Fibroblast of lung (primary cell): ENCODE results near the gene OSBPL1A. TPM values are rescaled to one million over a fixed set of nuclear protein-coding genes. Genes with fewer than 3 reads are reported as not detected.

Source experiments
- DNase-seq, 2 donors: peaks; one replicate each; pipeline versions ENCODE4 v3.0.0 to v3.0.0-alpha.2; 2010; ENCODE audit warnings: low read depth in 2 of 2
- H2AFZ ChIP-seq: 2 replicates; pipeline ENCODE4 v1.5.1; 2012; ENCODE audit warnings: low read length, control low read depth, inconsistent platforms
- H3K27ac ChIP-seq: 2 replicates; pipeline ENCODE4 v1.5.1; 2011; ENCODE audit warnings: low read length, control low read depth; ENCODE audit not compliant: insufficient read depth
- H3K27me3 ChIP-seq: 2 replicates; pipeline ENCODE4 v1.5.1; 2011; ENCODE audit warnings: mild to moderate bottlenecking, low read length; ENCODE audit not compliant: control insufficient read depth, insufficient read depth
- H3K36me3 ChIP-seq: 2 replicates; pipeline ENCODE4 v1.5.1; 2011; ENCODE audit warnings: low read length; ENCODE audit not compliant: control insufficient read depth, insufficient read depth
- H3K4me1 ChIP-seq: 2 replicates; pipeline ENCODE4 v1.5.1; 2011; ENCODE audit warnings: low read length; ENCODE audit not compliant: control insufficient read depth, insufficient read depth; ENCODE audit errors: extremely low read depth
- H3K4me2 ChIP-seq: 2 replicates; pipeline ENCODE4 v1.5.1; 2011; ENCODE audit warnings: low read length, control low read depth; ENCODE audit not compliant: insufficient read depth; ENCODE audit errors: extremely low read depth
- H3K4me3 ChIP-seq, 4 experiments: fragments of 200-600 bp in 1 of 4; sonication (generic) in 1 of 4; replicated peaks in 1 of 4; 2 replicates each; pipeline ENCODE4 v1.5.1; 2011 to 2016; ENCODE audit warnings: low read length in 4 of 4, low read depth in 3 of 4, mild to moderate bottlenecking in 3 of 4, control low read depth in 2 of 4, inconsistent platforms in 1 of 4, mixed read lengths in 1 of 4; ENCODE audit not compliant: insufficient read depth in 1 of 4; ENCODE audit errors: control extremely low read depth in 1 of 4
- H3K79me2 ChIP-seq: 2 replicates; pipeline ENCODE4 v1.5.1; 2012; ENCODE audit warnings: mild to moderate bottlenecking, low read length, inconsistent platforms; ENCODE audit not compliant: control insufficient read depth, insufficient read depth
- H3K9ac ChIP-seq: 2 replicates; pipeline ENCODE4 v1.5.1; 2011; ENCODE audit warnings: mild to moderate bottlenecking, low read length, control low read depth; ENCODE audit not compliant: insufficient read depth
- H3K9me3 ChIP-seq: 2 replicates; pipeline ENCODE4 v1.5.1; 2012; ENCODE audit warnings: low read depth, low read length; ENCODE audit not compliant: control insufficient read depth, insufficient read depth
- H4K20me1 ChIP-seq: 2 replicates; pipeline ENCODE4 v1.5.1; 2011; ENCODE audit warnings: low read length; ENCODE audit not compliant: control insufficient read depth, insufficient read depth; ENCODE audit errors: extremely low read depth
- EZH2 ChIP-seq: IDR thresholded peaks from 2 replicates; pipeline ENCODE4 v1.5.1; 2012; ENCODE audit warnings: low read length, control low read depth, mild to moderate bottlenecking; ENCODE audit errors: missing control alignments
- polyA plus RNA-seq, 2 donors: library from polyadenylated mRNA; depleted of rRNA in 1 of 2; stranded (reverse) in 1 of 2; unstranded in 1 of 2; fragments of >200 nt; gene quantifications; 2 replicates each; pipeline ENCODE4 v1.2.1, GENCODE V29; 2011 to 2012; ENCODE audit warnings: missing spikeins in 1 of 2
- total RNA-seq: library from RNA; depleted of rRNA; stranded (reverse); fragments of >200 nt; gene quantifications from 2 replicates; pipeline ENCODE4 v1.2.1, GENCODE V29; 2014
- TF ChIP-seq, protein P1 (sequence below), 2 donors: IDR thresholded peaks in 1 of 2; conservative IDR thresholded peaks in 1 of 2; 1 replicate in 1 of 2; 2 replicates in 1 of 2; pipeline ENCODE4 v1.5.1; 2011 to 2012; ENCODE audit warnings: low read length in 2 of 2, control low read depth in 1 of 2, inconsistent platforms in 1 of 2, low read depth in 1 of 2, mild to moderate bottlenecking in 1 of 2

OSBPL1A gene
- total and polyA plus RNA-seq, 2 donors (not counting 1 experiment from before 2014, with no cell fraction given) = 67.5 to 73.3 TPM

DNA sequence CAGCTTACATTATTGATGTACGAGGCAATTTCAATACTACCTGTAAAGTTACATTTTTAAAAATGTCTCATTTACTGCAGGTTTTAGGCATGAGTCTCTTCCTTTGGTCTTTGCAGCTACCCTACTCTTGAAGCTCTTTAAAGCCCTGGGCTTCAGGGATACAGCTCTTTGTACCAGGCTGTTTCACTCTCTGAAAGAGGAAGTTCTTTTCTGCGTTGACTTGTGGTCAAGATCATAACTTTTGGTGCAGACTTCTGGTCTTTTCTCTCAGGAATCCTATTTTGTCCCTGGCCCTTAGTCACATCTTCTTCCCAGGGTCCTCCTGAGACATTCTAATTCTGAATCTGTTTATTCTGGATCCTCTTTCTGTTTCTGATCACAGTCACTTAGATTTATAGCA, 46.2 kb upstream of the OSBPL1A start:
- Histone ChIP-seq H3K4me3 (no peak overlapping the region), H3K79me2 (no peaks in the 10 kb centered on the region), H2AFZ (no peak overlapping the region), H3K4me2 (no peak overlapping the region), H3K27me3 (no peaks in the 10 kb centered on the region), H3K27ac (no peak overlapping the region), H3K9ac (no peak overlapping the region), H4K20me1 (no peaks in the 10 kb centered on the region), H3K4me1 (no peaks in the 10 kb centered on the region), H3K9me3 (no peaks in the 10 kb centered on the region), H3K36me3 (no peaks in the 10 kb centered on the region)
- TF ChIP-seq, protein P1, sequence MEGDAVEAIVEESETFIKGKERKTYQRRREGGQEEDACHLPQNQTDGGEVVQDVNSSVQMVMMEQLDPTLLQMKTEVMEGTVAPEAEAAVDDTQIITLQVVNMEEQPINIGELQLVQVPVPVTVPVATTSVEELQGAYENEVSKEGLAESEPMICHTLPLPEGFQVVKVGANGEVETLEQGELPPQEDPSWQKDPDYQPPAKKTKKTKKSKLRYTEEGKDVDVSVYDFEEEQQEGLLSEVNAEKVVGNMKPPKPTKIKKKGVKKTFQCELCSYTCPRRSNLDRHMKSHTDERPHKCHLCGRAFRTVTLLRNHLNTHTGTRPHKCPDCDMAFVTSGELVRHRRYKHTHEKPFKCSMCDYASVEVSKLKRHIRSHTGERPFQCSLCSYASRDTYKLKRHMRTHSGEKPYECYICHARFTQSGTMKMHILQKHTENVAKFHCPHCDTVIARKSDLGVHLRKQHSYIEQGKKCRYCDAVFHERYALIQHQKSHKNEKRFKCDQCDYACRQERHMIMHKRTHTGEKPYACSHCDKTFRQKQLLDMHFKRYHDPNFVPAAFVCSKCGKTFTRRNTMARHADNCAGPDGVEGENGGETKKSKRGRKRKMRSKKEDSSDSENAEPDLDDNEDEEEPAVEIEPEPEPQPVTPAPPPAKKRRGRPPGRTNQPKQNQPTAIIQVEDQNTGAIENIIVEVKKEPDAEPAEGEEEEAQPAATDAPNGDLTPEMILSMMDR (conservative IDR thresholded peaks at IDR 0.05 in 1 of 2, IDR thresholded peaks at IDR 0.05 in 1 of 2; ENCODE audit: low read depth in 1 of 2, low read length in 2 of 2) = no peak
- no peak for TF ChIP-seq EZH2
- DNase-seq = no peak

GRCh38 chr18:24436939-24437338, 39.3 kb upstream of the OSBPL1A start:
- Histone ChIP-seq H3K9me3 (no peaks in the 10 kb centered on the region), H3K4me3 (no peak overlapping the region), H3K4me1 (no peaks in the 10 kb centered on the region), H3K79me2 (no peaks in the 10 kb centered on the region), H3K27ac (no peak overlapping the region), H3K9ac (no peak overlapping the region), H4K20me1 (no peaks in the 10 kb centered on the region), H3K36me3 (no peaks in the 10 kb centered on the region), H3K4me2 (no peak overlapping the region), H3K27me3 (no peaks in the 10 kb centered on the region), H2AFZ (no peak overlapping the region)
- no peak for TF ChIP-seq EZH2
- TF ChIP-seq, protein P1 (conservative IDR thresholded peaks at IDR 0.05 in 1 of 2, IDR thresholded peaks at IDR 0.05 in 1 of 2; ENCODE audit: low read depth in 1 of 2, low read length in 2 of 2) = no peak
- DNase-seq = no peak

GRCh38 chr18:24432618-24433017, 35.0 kb upstream of the OSBPL1A start:
- Histone ChIP-seq H3K27me3 (no peaks in the 10 kb centered on the region), H3K4me3 (no peak overlapping the region), H3K4me1 (no peaks in the 10 kb centered on the region), H3K9me3 (no peaks in the 10 kb centered on the region), H3K27ac (no peak overlapping the region), H3K36me3 (peaks cover 1% of the 10 kb centered on the region), H2AFZ (no peak overlapping the region), H3K9ac (no peak overlapping the region), H3K79me2 (no peaks in the 10 kb centered on the region), H3K4me2 (no peak overlapping the region), H4K20me1 (no peaks in the 10 kb centered on the region)
- no peak for DNase-seq
- TF ChIP-seq, protein P1 (conservative IDR thresholded peaks at IDR 0.05 in 1 of 2, IDR thresholded peaks at IDR 0.05 in 1 of 2; ENCODE audit: low read depth in 1 of 2, low read length in 2 of 2) = no peak
- no peak for TF ChIP-seq EZH2
